GM21529 (cell line): ENCODE results near the gene PPM1H.
"Not testable (repeated sequence)": the region's sequence is repeated elsewhere in the genome, so short reads cannot be mapped to it uniquely, and the experiment has no call there.

Experiments used
- ATAC-seq: cut with Tn5 transposase; IDR thresholded peaks from one replicate; pipeline ENCODE4 v1.9.1; 2021; ENCODE audit not compliant: unreplicated experiment

The PPM1H gene

GRCh38 chr12:62693376-62694050 is 241.4 kb downstream of the PPM1H start:
- no peak for ATAC-seq

DNA sequence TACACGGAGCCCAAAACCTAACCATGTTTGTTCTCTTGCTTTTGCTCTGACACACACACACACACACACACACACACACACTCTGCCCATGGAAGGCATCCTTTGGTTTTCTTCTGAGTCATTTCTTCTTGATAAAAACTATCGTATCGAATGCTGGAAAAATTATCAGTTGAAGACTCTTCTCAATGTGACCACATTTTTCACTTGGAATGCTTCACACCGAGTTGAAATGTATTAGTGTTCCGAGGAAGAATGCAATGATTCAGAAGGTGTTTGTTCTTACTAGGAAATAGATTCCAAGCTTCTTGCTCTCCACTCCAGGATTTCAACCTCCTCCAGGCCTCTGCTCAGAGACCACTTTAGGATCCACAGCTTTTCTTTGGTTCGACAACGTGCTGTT is 242.1 kb downstream of the PPM1H start:
- ATAC-seq: no peak

- ATAC-seq: no peak
Measured at GRCh38 chr12:62691309-62691708, 243.6 kb downstream of the PPM1H start.

DNA sequence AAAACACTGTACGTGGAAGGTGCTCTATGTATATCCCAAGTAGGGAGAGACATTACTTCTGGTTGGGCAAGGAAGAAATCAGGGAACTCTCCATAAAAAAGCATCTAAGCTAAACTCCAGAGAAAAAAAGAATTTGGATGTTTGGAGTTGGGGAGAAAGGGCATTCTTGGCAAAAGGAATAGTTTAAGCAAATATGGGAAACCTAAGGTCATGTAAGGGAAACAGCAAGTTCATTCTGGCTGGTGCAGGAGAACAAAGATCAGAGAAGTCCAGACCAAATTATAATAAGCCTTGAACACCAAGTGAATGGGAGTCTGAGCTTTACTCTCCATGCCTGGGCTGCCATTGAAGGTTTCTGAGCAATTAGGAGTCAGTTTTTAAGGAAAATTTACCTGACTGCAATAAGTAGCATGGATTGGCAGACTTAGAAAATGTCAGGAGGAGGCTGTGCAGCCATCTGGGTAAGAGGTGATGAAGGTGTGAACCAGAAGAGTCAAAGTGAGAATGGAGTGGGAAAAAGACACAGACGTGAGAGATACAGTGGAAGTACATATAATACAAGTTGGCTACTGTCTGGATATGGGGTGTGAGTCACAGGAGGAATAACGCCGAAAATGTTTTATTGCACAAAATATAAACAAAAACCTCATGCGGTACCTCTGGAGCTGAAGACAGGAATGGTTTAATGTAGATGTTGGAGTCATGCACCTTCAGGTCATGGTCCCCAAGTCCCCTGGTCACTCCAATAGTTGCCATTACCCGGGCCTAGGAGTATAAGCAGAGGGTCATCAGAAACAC is 245.7 kb downstream of the PPM1H start:
- ATAC-seq: no peak

DNA sequence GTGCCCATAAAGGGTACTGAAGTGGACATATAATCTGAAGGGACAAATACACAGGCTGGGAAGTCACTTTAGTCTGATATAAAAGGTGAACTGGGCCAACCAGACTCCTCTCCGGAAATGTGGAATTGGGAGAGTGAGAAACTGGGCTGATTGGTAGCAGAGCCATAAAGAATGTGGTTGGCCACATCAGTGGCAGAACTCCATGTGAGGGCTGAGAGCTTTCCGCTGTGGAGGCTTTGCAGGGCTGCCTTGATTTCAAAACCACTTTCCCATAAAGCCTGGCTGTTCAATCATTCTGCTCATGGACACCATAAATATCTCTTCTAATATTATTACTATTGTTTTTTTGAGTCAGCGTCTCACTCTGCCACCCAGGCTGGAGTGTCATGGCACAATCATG is 248.0 kb downstream of the PPM1H start:
- no peak for ATAC-seq

DNA sequence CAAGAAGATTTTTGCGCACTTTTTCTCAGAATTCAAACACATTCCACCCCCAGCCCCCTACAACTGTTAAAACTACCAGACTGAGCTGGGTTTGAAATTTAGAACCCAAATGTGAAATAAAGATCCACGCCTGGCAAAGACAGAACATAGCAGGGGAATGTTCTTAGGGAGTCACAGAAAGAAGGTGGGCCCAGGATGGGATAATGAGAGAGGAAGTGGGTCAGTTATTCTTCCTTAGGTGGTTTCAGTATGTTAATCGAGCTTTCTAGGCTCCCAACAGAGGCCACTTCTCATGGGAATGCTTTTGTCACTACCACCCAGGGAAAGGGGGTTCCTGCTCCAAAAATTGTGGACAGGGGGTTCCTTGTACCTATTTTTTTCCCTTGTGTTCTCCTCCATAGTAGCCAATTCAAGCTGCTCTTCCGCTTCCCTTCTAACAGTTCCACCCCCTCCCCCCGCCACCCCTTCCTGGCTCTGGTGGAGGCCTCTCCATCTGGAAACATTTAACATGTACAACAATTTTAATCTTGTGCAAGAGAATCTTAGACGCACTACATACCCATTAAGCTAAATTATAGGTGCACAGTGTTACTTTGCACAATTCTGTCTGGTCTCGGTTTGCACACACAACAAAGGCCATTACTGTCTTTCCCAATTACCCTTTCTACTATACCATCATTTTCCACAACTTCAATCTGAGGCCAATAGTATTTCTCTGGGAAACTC is 250.2 kb downstream of the PPM1H start:
- ATAC-seq: no peak

DNA sequence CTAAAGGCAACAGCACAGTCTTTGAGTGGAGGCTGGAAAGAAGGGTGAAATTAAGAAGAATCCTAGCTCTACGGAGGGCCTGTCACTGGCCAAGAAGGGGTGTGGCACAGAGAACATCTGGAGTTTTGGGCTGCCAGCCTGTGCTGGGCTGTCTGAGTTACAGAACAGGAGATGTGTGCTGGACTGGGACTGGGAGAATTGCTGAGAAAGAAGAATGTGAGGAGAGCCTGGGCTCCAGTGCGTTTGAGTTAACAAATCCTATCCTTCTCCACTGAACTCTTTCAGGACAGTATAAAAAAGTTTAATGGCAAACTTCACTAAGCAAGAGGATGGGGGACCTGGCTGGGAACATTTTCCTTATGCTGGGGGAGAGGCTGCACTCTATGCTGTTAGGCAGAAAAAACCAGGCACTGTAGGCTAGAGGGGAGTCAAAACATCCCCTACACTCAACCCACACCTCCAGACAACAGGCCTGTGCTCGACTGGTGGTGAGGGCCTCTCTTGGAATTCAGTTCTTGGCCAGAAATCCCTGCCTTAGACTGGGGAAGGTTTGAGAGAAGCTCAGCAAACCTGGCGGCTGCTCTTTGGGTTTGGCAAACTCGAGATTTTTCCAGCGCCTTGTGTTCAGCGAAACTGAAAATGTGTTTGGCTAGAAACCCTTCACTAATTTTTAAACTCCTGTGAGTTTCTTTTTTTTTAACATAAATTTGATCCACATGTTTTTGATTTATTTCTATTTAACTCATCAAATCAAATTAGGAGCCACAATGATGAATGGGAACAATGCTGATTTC is 251.0 kb downstream of the PPM1H start:
- ATAC-seq: no peak

- no peak for ATAC-seq
Measured at GRCh38 chr12:62681306-62681705, 253.6 kb downstream of the PPM1H start.

DNA sequence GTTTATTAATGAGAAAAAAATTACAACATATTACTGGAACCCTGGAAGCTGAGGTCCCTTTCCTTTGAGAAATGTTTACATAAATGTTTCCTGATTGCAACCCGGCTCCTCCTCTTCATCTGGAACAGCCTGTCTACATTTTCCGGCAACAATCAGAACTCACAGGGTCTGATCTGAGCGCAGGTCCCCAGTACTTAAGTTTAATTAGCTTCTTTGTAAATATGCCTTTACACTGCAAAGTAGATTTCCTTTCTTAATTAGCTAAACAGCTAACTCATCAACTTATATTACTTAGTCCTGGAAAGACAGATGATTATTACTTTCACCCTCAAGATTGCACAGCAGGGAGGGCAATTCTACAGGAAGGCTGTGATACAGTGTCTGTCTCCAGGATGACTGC is 255.3 kb downstream of the PPM1H start:
- no peak for ATAC-seq

DNA sequence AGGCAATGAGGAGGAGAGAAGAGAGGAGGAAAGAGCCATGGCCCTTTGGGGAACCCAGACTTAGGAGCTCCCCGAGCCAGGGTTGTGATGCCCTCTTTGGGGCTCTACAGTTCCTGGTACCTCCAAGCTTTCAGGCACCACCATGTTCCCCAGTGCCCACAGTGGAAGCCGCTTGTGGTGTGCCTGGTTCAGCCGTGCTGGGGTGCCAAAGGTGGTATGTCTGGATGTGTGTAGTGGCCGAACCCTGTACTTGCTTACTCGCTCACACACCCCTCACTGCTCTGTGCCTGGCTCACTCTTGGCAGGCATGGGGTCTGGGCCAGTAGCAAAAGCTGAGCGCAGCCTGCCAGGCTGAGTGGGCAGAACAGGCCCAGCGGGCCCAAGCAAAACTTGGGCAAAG is 257.6 kb downstream of the PPM1H start:
- no peak for ATAC-seq

DNA sequence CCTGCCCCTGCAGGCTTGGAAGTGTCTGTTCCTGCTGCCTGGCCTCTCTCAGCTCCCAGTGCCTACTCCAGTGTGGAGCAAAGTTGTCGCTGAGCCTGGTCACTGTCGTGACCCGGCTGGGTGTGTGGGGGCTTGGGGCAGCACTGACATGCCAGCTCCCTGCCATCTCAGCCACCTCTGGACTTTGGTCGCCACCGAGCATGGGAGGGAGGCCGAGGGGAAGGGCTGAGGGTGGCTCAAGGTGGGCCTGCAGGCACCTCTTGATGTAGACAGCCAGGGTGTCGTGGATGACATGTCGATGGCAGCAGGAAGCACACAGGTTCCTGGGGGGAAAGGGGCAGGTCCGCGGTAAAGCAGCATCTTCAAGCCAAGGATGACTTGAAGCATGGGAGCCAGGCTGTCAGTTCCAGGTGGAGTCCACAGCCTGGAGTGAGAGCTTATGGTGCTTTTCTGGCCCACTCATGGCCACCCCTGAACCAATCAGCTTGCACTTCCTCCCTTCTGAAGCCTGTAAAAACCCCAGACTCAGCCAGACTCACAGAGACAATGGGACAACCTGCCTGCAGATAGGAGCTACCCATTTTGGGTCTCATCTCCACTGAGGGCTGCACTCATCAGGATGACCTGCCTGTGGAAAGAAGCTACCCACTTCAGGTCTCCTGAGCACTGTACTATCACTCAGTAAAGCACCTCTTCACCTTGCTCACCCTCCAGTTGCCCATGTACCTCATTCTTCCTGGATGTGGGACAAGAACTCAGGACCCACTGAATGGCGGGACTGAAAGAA is 258.2 kb downstream of the PPM1H start:
- ATAC-seq: no peak

DNA sequence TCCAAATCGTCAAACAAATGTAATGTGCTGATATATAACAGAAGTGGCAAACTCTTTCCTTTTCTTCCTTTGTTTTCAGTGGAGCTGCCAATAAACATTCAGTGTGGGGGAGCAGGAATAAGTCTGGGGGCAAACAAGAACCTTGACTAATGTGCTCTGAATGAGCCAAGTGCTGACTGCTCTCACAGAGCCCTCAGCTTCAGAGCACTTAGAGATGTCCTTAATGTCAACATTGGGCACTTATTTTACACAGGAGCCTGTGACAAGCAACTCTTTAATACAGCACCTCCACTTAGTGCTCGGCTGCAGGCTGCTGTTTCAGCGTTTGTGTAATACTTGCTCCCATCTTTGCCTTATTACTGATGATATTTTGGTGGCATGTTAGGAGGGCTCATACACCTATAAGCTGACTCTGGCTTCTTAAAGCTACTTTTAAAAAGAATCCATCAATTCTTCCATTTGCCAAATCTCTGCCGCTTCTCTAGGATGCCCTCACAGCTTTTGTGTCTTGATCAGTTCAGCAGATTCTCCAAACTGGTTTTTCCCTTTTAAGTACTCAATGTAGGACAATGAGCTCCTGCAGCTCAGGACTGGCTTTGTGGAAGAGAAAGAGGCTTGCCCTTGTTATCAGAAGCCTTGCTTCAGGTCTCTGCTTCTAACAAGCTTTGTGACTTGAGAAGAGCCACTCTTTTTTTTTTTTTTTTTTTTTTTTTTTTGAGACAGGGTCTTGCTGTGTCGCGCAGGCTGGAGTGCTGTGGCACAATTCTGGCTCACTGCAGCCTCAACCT is 261.7 kb downstream of the PPM1H start:
- ATAC-seq: no peak

- ATAC-seq: no peak
Measured at GRCh38 chr12:62670986-62671720, 263.8 kb downstream of the PPM1H start.

DNA sequence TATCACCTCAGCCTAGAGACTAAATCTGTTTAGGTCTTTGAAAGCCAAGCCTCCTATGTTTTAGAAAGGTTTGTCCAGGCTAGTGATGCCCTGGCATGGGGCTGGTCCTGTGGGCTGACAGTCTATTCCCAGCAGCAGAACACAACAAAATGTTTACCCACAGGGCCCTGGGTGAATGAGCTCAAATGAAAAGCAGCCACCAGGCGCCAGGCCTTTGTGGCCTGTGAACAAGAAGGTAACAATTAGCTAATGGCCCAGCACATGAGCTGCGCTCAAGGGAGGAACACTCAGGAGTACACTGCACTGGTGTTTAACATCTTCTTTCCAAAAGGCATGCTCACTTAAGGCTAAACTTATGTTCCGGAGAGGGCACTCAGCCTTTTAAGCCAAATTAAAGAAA is 266.2 kb downstream of the PPM1H start:
- no peak for ATAC-seq

DNA sequence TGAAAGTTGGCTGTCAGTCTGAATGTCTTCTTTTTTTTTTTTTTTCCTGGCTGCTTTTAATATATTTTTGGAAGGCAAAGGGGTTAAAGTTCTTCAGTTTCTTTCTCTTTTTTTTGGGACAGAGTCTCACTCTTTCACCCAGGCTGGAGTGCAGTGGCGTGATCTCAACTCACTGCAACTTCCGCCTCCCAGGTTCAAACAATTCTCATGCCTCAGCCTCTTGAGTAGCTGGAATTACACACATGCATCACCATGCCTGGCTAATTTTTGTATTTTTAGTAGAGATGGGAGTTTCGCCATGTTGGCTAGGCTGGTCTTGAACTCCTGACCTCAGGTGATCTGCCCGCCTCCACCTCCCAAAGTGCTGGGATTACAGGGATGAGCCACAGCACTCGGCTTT is 270.0 kb downstream of the PPM1H start:
- ATAC-seq: not testable (repeated sequence)

- ATAC-seq: no peak
Measured at GRCh38 chr12:62660756-62661155, 274.2 kb downstream of the PPM1H start.

DNA sequence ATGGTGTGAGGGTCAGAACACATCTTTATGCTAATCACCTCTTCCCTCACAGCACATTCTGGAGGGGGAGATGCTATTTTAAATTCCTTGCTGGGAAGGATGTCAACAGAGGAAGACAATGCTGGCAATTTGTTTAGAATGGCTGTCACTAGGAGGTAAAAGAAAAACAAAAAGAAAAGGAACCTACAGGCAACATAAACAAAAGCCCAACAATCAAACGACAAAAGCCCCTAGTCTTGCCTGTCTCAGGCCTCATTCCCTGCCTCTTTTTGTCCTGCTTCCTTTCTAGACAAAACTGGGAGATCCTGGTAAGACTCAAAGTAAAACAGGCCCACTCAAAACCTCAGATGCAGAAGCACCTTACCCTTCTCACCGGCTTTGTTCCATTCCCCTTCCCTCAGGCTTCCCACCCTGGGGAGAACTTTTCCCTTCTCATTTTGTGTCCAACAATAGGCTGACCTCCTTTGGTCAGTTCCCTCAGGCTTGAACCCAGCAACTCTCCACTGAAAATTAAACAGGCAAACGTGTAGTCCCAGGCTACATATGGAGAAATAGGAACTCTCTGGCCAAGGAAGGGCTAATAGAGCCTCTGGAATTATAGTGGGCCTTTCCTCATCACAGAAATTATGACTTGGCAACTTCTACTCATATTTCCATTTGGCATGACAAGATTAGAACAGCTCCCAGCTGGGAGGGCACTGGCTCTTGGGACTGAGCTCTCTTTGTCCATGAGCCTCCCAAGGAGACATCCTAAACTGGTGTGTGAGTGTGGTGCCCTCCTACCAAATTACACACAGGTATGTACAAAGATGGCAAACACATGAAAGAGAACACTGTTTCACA is 275.3 kb downstream of the PPM1H start:
- no peak for ATAC-seq

GRCh38 chr12:62658910-62659309 is 276.0 kb downstream of the PPM1H start:
- ATAC-seq: no peak
